K562 (cell line): ENCODE measurements around the gene PHF21A. TPM values are rescaled to one million over a fixed set of nuclear protein-coding genes. Genes with fewer than 3 reads are reported as not detected.
A peak's percentile ranks its signal among the peaks of the same experiment; 100 is the strongest.

Experiments used
- CCNT2 ChIP-seq: IDR thresholded peaks from 2 replicates; pipeline ENCODE4 v1.6.1; 2011; ENCODE audit warnings: borderline replicate concordance, low read depth, mild to moderate bottlenecking, moderate library complexity, mixed read lengths, low read length; ENCODE audit not compliant: insufficient read length; ENCODE audit errors: extremely low read depth
- CEBPZ ChIP-seq: fragments of 150-350 bp; IDR thresholded peaks from 2 replicates; pipeline ENCODE4 v1.6.1; 2014; ENCODE audit warnings: low read depth, mild to moderate bottlenecking, low read length, borderline replicate concordance
- DMBX1 ChIP-seq: fragments of 250-450 bp; sonication (Bioruptor Pico); IDR thresholded peaks from 2 replicates; pipeline ENCODE4 v1.8.0; 2022; ENCODE audit warnings: inconsistent platforms, mild to moderate bottlenecking, moderate library complexity, borderline replicate concordance
- E2F6 ChIP-seq, 2 experiments: IDR thresholded peaks; 2 replicates each; pipeline ENCODE4 v1.6.1; 2011; ENCODE audit warnings: borderline replicate concordance in 1 of 2, control low read depth in 1 of 2, low read depth in 1 of 2, low read length in 1 of 2, mild to moderate bottlenecking in 1 of 2, mixed read lengths in 1 of 2, moderate library complexity in 1 of 2; ENCODE audit not compliant: insufficient read depth in 1 of 2, insufficient read length in 1 of 2, poor library complexity in 1 of 2, severe bottlenecking in 1 of 2; ENCODE audit errors: extremely low read depth in 1 of 2
- ELK1 ChIP-seq: sonication (generic); formaldehyde crosslinking; IDR thresholded peaks from 2 replicates; pipeline ENCODE4 v1.8.1; 2022; ENCODE audit warnings: missing genetic modification reagents
- GTF2E2 ChIP-seq: fragments of 200-800 bp; sonication (Bioruptor generic); IDR thresholded peaks from 2 replicates; pipeline ENCODE4 v1.6.1; 2016; ENCODE audit warnings: missing genetic modification characterization, missing compliant biosample characterization
- IFI16 ChIP-seq: fragments of 250-450 bp; sonication (Bioruptor Pico); IDR thresholded peaks from 2 replicates; pipeline ENCODE4 v2.1.2; 2022; ENCODE audit warnings: mild to moderate bottlenecking, inconsistent platforms
- MTA1 ChIP-seq: fragments of 450-650 bp; IDR thresholded peaks from 2 replicates; pipeline ENCODE4 v1.6.1; 2017; ENCODE audit warnings: borderline replicate concordance
- NBN ChIP-seq: fragments of 450-650 bp; IDR thresholded peaks from 2 replicates; pipeline ENCODE4 v1.6.1; 2016; ENCODE audit warnings: low read depth, mild to moderate bottlenecking
- RAD51 ChIP-seq: fragments of 450-650 bp; IDR thresholded peaks from 2 replicates; pipeline ENCODE4 v1.7.1; 2016; ENCODE audit warnings: low read depth, mild to moderate bottlenecking, borderline replicate concordance
- SPI1 ChIP-seq: IDR thresholded peaks from 2 replicates; pipeline ENCODE4 v1.6.1; 2011; ENCODE audit warnings: low read depth, low read length, control low read depth, borderline replicate concordance
- YY1 ChIP-seq, 3 experiments: IDR thresholded peaks; 2 replicates each; pipeline ENCODE4 v1.6.1; 2011; ENCODE audit warnings: low read length in 2 of 3, mild to moderate bottlenecking in 2 of 3, moderate library complexity in 2 of 3, borderline replicate concordance in 1 of 3, control low read depth in 1 of 3, low read depth in 1 of 3; ENCODE audit not compliant: insufficient read depth in 3 of 3, insufficient replicate concordance in 2 of 3, control insufficient read depth in 1 of 3, insufficient read length in 1 of 3; ENCODE audit errors: extremely low read depth in 1 of 3
- ZNF274 ChIP-seq: IDR thresholded peaks from 2 replicates; pipeline ENCODE4 v1.6.1; 2011; ENCODE audit warnings: low read depth, mild to moderate bottlenecking, low read length, moderate library complexity, borderline replicate concordance
- ZNF586 ChIP-seq: fragments of 450-650 bp; formaldehyde crosslinking; conservative IDR thresholded peaks from 2 replicates; pipeline ENCODE4 v1.4.0; 2020; ENCODE audit warnings: mild to moderate bottlenecking, moderate library complexity
- polyA plus RNA-seq, 8 experiments: library from polyadenylated mRNA; depleted of rRNA in 4 of 8; stranded (reverse) in 5 of 8; unstranded in 3 of 8; fragments of >200 nt; fragmentation: Nextera tagmentation in 2 of 8; fragmentation: Illumina TruSeq in 1 of 8; extraction: Ambion mirVana in 2 of 8; extraction: Trizol in 1 of 8; gene quantifications; 2 replicates each; pipeline versions ENCODE4 v1.2.1 to v1.2.3, GENCODE V29; 2011 to 2014; ENCODE audit warnings: inconsistent platforms in 1 of 8, missing spikeins in 1 of 8
- total RNA-seq, 7 experiments: library from RNA; depleted of rRNA in 6 of 7; stranded (reverse); fragments of >200 nt in 6 of 7; fragmentation: Illumina TruSeq in 2 of 7; extraction: Trizol in 2 of 7; gene quantifications; 2 replicates each; pipeline versions ENCODE4 v1.2.1 to v1.2.3, GENCODE V29; 2011 to 2021; ENCODE audit warnings: low replicate concordance in 1 of 7
- TF ChIP-seq, protein P1 (sequence below): fragments of 200-800 bp; sonication (Bioruptor generic); IDR thresholded peaks from 2 replicates; pipeline ENCODE4 v1.6.1; 2017; ENCODE audit warnings: missing genetic modification characterization, missing compliant biosample characterization
- TF ChIP-seq, protein P2 (sequence below): sonication (generic); formaldehyde crosslinking; IDR thresholded peaks from 2 replicates; pipeline ENCODE4 v1.8.0; 2022; ENCODE audit warnings: mild to moderate bottlenecking, missing genetic modification reagents

PHF21A gene
- total and polyA plus RNA-seq, 9 of the 15 experiments (the other 6 are each of a cell fraction or from before 2014, with no cell fraction given), result 1.5 to 32.4 (median 10.7) TPM

DNA sequence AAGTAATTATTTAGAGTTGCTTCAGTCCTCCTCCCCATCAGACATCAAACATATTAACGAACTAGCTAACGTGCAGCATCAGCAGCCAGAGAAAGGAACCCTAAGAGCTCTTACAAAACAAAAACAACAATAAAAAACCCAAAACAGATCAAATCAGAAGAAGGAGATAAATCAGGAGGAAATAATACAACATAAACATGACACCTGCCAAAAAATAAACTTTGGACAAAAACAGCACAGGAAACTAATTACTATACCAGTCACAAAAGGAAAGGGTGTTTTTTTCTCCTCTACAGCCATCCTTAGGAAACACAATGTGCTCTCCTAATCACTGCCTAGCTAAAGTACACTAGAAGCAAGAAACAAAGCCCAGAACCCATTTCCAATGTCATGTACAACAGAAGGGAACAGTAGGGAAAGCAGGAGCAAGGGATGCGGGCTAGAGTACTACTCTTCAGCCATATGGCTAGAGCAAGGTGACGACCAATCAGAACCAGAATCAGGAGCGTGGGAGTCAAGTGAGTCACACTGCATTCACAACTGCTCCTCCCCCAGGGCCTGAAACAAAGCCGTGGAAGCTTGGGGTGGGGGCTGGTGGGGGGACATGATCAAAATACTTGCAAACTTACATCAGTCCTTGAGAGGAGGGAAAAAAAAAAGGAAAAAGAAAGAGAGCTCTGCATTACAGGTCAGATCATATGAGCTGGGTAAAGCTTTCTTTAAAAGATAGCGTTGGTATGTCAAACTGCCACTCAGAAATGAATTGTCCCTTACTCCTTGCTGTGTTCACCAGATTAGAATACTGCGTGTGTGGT, 138.4 kb downstream of the PHF21A start (continued):
- TF ChIP-seq CCNT2 (peak; percentile 65), RAD51 (no peak), YY1 (IDR thresholded peaks at IDR 0.05; ENCODE audit: borderline replicate concordance in 1 of 3, control insufficient read depth in 1 of 3, extremely low read depth in 1 of 3, insufficient read depth in 3 of 3, insufficient read length in 1 of 3, insufficient replicate concordance in 2 of 3, low read depth in 1 of 3, low read length in 2 of 3) (no peak), DMBX1 (CRISPR knock-in tag) (peak; percentile 68; the same call in 1 of the 2 replicates), IFI16 (no peak), ZNF586 (CRISPR knock-in tag) (no peak), CEBPZ (no peak), MTA1 (no peak), GTF2E2 (no peak), NBN (peak; percentile 88), E2F6 (IDR thresholded peaks at IDR 0.05; ENCODE audit: borderline replicate concordance in 1 of 2, extremely low read depth in 1 of 2, insufficient read depth in 1 of 2, insufficient read length in 1 of 2, low read depth in 1 of 2, low read length in 1 of 2, poor library complexity in 1 of 2, severe bottlenecking in 1 of 2) (no peak), SPI1 (no peak), ELK1 (CRISPR knock-in tag) (no peak), ZNF274 (no peak)
- TF ChIP-seq, protein P1, sequence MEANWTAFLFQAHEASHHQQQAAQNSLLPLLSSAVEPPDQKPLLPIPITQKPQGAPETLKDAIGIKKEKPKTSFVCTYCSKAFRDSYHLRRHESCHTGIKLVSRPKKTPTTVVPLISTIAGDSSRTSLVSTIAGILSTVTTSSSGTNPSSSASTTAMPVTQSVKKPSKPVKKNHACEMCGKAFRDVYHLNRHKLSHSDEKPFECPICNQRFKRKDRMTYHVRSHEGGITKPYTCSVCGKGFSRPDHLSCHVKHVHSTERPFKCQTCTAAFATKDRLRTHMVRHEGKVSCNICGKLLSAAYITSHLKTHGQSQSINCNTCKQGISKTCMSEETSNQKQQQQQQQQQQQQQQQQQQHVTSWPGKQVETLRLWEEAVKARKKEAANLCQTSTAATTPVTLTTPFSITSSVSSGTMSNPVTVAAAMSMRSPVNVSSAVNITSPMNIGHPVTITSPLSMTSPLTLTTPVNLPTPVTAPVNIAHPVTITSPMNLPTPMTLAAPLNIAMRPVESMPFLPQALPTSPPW (CRISPR knock-in tag), result peak; percentile 94
- TF ChIP-seq, protein P2, sequence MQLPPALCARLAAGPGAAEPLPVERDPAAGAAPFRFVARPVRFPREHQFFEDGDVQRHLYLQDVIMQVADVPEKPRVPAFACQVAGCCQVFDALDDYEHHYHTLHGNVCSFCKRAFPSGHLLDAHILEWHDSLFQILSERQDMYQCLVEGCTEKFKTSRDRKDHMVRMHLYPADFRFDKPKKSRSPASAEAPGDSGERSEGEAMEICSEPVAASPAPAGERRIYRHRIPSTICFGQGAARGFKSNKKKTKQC (CRISPR knock-in tag), result no peak
